ENCODE data around the gene ASAP3.

ASAP3 gene

DNA sequence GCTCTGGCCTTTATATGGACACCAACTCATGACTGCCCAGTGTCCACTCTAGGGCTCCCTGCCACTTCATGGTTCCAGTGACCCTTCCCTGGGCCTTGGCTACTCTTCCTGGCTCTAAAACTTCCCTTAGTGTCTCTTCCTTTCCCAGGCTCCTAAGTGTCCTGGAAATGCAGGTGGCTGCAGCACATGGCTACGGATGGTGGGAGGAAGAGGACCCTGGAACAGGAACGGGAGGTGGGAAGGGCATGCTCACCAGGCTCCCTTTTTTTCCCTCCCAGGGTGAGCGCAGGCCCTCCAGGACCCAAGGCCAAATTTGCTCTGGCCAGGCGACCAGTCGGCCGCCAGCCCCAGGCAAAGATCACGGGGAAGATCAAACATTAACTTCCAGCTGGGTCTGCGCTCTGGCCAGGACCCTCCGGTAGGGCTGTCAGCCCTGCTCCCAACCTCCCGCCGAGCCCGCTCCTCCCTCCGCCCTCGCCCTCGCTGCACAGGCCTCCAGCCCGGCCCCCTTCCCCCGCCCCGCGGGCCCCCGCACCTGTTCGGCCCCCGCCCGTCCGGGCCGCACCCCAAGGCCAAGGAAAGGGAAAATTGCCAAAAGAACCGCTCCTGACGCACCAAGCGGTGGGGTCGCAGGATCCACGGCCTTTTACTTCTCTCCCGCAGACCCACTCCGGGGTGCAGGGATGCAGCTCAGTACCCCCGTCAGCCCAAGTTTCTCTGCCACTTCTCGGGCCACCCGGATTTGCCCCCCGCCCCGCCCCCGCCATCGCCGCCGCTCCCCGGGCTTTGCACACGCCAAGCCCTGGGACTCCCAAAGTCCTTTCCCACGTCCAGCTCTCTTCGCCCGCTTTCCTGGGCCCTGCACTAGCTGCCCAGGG is 60.3 kb downstream of the ASAP3 start:
- DNase-seq (ENCODE audit: low read depth in 2 of 2) = no peak

DNA sequence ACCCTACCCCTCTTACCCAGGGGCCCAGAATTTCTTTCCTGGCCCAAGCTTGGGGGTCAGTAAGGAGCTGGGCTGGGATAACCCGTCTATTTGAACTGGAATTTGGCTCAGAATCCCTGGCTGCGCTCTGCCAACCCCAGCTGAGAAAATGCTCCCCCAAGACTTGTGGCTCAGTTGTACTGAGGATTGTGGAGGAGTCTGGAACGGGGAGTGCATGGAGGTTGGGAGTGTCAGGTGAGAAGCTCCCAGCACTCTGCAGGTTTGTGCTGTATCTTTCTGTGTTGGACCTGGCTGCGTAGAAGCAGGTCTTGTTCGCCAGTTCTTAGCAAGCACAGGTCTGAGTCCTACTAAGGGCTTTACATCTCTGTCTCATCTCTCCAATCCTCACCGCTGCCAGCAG is 61.0 kb downstream of the ASAP3 start:
- no peak for DNase-seq (ENCODE audit: low read depth in 2 of 2)

DNA sequence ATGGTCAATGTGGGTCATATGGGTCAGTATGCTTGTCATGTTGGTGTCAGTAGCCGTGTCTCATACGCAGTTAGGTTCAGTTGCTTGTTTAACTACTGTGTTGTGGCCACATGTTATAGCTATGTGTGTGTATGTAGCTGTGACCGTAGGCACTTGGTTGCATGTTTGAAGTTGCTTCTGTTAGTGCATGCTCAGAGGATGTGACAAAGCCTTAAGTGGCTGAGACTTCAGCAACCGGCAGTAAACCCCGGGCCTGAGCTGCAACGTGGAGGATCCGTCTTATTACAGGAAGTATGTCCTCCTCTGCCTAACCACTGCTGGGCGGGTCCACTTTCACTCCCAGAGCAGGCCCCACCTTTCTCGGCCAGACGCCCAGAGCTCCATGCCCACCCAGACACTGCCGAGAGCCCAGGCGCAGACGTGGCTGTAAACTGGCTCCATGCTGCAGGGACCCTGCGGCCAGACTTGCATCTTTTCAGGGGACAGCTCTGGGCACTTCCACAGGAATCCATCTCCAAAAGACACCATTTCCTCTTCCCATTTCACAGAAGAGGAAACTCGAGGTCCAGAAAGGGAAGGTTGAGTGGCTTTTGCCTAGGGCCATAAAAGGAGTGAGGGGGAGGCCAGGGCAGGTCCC is 61.6 kb downstream of the ASAP3 start:
- peak in 1 of 2 donors; percentile 21 for DNase-seq (ENCODE audit: low read depth in 2 of 2)

DNA sequence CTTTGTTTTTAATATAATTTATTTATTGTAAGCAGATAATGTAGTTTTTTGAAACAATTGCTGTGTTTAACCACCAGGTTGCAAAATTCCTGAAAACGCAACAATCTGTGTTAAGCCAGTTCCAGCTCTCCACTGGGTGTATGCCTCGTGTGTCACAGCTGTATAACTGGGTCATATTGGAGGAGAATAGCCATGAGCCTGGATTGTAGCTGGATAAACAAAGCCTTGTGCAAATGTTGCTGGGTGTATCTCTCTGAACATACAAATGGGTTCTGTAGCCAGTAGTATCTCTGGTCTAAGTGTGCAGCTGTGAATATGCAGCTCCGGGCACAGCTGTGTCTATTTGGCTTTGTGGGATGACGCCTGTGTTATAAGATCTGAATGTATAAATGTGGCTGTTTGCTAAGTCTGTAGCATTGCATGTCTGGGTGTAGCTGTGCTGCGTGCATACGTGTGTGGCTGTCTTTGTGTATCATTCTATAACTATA is 62.2 kb downstream of the ASAP3 start:
- no peak for DNase-seq (ENCODE audit: low read depth in 2 of 2)

DNA sequence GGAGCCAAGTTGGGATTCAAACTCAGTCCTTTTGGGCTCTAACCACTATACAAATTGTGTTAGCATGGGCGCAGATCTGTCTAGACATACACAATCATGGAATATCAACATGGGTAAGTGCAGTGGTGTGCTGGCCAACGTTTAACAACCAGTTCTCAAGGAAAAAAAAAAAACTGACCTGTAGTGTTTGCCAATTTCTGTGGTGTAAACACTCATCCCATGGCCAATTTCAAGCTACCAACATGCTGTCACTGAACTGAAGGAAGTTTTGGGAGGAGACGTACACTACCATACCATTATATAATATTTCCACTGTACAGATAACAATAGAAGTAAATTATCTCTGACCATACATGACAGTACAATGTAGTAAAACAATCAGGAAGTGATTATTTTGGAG is 62.6 kb downstream of the ASAP3 start:
- no peak for DNase-seq (ENCODE audit: low read depth in 2 of 2)

DNA sequence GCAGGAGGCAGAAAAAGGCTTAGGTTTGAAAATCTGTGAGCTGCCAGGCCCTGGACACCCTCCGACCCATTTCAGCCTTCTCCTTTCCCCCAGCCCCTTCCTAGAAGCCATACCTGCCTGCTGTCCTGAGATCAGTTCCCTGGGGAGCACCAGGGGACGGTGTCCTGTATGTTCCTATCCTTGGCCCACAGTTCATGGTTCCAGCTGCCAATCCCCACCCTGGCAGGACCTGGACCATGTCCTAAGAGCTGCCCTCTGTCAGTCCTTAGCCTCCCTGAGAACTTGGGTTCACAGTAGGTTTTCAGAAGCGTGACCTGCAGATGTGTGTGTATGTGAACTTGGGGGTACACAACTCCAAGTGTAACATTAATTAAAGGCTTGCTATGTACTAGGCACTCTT is 63.2 kb downstream of the ASAP3 start:
- no peak for DNase-seq (ENCODE audit: low read depth in 2 of 2)

DNA sequence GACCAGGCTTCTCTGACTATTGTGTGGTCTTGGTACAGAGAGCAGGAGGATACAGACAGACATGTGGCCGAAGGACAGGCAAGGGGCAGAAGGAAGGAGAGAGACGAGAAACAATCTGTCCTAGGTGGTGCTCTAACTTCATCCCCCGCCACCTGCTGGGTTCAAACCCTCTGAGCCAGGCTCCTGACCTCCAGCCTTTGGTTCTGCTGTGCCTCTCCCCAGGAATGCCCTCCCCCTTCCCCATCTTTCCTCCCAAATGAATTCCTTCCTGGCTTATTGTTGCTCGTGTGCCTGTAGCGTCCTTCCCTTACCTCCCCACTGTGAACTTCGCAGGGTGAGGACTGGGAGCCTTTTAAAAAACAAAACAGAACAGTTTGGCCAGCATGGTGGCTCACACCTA is 64.8 kb downstream of the ASAP3 start:
- no peak for DNase-seq (ENCODE audit: low read depth in 2 of 2)

DNA sequence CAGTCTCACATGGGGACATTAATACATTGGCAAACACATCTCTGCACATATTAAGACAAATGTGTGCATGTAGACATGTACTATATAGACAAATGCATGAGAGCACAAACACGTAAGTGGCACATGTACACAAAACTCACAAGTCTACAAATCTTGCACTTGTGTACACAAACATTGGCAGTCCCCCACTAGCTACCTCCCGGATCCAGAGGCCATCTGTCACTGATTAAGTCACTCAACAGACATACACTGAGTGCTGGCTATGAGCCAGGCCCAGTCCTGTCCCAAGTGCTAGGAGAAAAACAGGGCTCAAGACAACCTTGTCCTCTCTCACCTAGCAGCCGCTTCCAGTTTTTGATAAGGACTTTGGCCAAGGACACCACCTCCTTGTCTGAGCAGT is 66.4 kb downstream of the ASAP3 start:
- no peak for DNase-seq (ENCODE audit: low read depth in 2 of 2)

DNA sequence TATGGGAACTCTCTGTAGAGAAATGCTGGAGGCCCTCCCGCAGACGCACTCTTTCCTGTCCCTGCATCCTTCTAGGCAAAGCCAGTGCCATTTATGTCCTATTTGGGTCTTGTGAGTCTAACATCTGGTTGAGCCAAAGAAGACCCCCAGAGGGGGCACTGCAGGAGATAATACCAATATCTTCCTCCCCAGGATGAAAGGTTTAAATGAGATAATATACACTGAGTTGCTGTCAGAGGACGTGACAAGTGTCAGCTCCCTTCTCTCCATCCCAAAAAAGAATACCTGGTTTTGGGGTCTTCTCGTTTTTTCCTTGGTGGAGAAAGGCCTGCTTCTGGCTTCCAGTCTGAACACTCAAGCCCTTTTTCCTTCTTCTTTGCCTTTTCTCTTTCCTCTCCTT is 67.0 kb downstream of the ASAP3 start:
- no peak for DNase-seq (ENCODE audit: low read depth in 2 of 2)

DNA sequence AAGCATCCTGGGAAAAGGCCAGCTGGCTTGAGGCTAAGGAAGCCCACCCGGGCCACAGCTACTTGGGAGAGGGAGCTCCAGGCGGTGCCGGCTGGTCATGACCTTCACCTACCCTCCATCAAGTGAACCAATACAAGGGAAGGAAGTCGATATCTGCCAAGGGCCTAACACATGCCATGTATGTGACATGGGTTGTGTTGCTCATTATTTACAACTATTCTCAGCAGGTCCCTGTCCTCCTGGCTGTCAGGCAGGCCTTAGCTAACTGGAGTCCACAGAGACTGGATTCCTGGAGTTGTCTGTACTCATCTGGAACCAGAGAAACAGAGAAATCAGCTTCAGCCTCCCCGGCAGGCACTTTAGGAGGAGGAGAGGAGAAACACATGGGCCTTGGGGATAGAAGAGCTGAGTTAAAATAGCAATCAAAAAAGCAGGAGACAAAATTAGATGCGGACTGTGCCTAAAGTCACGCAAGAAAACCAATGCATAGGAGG is 75.1 kb downstream of the ASAP3 start:
- no peak for DNase-seq (ENCODE audit: low read depth in 2 of 2)

DNA sequence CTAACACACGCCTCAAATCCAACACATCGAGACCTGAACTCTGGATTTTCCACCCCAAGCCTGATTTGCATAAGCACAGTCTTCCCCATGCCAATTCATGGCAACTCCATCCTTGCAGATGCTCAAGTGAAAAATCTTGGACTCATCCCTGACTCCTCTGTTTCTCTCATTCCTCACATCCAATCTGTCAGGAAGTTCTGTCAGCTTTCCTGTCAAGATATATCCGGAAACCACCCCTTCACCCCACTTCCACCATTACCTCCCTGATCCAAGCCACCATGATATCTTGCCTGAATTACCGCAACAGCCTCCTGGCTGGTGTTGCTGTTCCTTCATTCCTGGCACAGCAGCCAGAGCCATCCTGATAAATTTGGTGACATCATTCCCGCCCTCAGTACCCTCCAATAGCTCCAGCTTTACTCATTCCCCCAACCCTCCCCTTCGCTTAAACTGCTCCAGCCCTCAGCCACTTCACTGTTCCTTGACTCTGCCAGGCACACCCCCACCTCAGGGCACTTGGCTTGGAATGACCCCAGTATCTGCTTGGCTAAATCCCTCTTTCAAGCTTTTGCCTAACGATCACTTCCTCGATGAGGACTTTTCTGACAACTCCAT is 76.9 kb downstream of the ASAP3 start:
- DNase-seq (ENCODE audit: low read depth in 2 of 2) = no peak

DNA sequence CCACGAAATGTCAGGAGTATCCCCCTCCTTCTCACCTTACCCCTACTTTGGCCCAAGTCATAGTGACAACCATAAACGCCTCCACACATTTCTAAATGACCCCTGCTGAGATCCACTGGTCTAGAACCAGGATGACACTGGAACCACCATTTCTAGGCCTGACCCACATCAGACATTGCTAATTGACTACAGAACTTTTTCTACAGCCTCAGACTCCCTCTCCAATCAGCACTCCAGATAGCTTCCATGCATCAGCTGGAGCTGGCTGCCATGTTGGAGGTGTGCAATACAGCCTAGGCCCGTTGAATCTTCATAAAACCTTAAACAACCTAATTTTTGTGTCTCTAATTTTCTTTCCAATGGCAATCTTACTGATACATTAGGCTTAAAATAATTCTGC is 78.0 kb downstream of the ASAP3 start:
- no peak for DNase-seq (ENCODE audit: low read depth in 2 of 2)

DNA sequence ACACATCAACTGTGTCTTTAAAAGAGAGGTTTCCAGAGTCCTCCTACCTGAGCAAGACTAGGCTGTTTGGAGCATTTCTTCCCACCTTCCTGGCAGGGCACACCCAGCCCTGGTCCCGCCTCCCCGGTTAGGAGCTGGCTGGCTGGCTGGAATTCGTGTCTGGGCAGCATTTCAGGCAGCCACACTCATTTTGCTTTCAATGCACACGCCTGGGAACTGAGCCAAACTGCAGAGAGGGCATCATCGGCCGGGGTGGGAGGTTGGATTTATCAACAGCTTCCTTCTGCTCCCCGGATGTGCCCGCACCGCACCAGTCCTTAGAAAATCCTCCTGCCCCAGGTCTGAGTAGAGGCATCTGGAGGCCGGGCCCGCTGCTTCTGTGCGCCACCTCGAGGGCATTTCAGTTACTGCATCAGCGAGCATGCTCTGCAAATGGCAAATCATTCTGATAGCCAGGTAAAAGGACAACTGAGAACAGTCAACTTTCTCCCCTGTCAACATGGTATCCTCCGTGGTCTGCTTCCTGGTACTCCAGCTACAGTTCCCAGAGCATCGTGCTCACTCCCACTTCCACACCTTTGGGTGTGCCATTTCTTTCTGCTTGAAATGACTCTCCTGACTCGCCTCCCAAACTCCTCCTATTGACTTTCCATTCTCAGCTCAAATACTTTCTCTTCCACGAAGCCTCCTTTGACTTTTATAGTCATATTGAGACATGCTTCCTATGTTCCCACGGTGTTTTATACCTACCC is 80.1 kb downstream of the ASAP3 start:
- DNase-seq (ENCODE audit: low read depth in 2 of 2) = peak; percentile 67 to 77

DNA sequence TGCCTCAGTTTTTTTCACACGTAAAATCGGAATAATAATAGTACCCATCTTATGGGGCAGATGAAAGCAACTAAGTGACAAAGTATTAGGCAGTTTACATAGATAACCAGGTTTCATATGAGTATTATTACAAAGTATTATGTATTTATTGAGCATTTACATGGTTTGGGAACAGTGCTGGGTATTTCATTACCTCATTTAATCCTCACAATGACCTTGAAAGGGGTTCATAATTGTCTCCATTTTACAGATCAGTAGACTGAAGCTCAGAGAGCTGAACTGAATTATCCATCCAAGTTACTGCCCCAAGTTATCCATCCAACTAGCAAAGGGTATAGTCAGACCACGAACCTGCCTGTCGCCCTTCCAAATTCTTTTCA is 80.6 kb downstream of the ASAP3 start:
- no peak for DNase-seq (ENCODE audit: low read depth in 2 of 2)

DNA sequence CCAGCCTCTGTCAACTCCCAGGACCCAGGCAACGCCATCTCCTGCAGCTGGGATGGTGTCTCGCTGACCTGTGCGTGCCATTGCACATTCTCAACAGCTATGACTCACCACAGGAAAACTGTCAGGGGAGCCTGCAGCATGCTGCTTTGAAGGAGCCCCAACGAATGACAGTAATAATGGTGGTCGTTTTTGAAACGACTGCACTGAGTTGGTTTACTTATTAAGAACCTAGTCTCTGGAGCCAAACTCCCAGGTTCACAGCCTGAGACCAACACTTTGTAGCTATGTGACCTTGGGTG is 81.0 kb downstream of the ASAP3 start:
- DNase-seq (ENCODE audit: low read depth in 2 of 2) = no peak

DNA sequence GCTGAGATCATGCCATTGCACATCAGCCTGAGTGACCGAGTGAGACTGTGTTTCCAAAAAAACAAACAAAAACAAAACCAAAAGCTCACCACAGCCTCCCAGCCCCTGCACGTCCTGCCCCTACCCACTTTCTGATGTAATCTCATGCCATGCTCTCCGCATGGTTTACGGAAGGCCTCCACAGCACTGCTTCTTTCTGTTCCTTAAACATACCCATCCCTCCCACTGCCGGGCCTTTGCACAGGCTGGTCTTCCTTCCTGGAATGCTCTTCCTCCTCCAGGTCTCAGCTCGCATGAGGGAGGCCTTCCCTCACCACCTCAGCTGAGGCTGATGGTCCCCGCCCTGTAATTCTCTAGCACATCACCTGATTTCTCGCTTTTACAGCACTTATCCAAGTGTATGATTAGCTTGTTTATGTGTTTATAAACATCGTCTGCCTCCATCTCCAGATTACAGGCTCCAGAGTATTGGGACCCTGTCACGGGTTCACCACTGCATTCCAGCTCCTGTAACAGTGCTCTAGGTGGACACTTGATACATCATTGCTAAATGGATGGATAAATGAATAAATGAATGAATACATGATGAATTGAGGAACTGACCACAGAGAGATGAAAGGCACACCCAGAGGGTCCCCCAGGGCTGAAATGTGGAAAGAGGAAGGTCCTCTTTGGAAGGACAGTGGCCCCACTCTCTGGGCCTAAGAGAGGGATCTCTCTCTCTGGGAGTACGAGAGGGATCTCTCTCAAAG is 81.5 kb downstream of the ASAP3 start:
- no peak for DNase-seq (ENCODE audit: low read depth in 2 of 2)

DNA sequence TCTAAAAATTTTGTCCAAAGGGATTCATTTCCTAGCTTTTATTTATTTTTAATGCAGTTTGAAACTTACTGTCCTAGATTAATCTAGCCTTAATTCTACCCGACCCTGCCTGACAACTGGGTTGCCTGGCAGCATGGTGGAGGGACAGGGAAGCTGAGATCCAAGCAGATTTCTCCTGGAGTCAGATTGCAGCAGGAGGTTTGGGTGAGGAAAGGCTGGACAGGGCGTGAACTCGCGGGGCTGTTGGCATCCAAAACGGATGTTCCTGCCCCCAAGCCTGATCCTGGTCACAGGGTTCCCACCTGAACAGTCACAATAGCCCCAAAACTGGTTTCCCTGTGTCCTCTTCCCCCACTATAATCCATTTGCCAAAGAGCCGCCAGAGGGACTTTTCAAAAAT is 82.7 kb downstream of the ASAP3 start:
- DNase-seq (ENCODE audit: low read depth in 2 of 2) = no peak

DNA sequence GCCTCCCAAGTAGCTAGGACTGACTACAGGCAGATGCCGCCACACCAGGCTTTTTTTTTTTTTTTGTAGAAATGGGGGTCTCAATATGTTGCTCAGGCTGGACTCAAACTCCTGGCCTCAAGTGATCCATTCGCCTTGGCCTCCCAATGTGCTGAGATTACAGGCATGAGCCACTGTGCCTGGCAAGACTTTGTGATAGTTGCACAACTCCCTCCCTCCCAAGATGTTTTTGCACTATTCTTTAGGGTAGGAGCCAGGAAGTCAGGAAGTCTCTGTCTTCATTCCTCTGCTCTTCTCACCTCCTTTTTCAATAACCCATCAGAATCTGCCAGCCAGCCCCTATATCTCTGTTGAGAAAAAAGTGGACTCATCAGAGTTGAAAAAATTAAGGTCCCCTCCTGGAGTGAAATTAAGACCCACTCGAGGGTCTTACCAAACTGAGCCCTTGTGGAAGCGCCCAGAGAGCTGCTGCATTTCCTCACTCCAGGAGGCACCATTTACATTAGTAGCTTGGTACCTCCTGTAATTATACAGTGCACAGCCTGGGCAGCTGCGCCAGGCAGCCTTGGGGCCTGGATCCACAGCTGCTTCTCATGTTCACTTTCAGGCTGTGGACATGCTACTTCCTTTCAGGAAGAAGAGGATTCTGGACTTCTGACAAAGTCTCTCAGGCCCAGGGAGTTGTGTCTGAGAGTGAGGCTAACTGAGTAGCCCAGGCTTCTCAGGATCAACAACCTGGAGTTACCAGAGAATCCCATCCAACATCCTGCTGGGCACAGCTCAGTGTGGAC is 83.5 kb downstream of the ASAP3 start:
- DNase-seq (ENCODE audit: low read depth in 2 of 2) = no peak

DNA sequence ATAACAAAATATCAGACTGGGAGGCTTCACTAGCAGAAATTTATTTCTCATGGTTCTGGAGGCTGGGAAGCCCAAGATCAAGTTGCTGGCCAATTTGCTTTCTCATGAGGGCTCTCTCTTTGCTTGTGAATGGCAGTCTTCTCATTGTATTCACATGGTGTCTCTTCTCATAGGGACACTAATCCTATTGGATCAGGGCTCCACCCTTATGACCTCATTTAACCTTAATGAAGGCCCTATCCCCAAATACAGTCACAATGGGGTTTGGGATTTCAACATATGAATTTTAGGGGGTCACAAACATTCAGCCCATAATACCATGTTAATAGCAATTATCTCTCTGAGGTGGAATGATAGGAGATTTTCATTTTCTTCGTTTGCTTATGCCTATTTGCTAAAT is 84.8 kb downstream of the ASAP3 start:
- no peak for DNase-seq (ENCODE audit: low read depth in 2 of 2)

DNA sequence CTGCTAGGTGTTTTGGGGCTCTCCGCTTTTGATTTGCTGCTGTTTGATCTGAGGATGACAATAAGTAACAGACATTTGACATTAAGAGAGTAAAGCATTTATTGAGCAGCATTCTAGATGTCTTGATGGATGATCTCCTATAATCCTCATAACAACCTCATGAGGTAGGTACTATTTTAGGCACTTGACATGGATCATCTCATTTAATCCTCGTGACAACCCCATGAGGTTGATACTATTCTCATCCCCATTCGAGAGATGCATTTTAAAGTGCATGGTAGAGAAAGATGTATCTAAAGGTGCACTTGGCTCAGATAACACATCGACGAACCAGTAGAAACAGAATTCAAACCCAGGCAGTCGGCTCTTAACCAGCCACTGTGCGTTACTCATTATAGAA is 86.1 kb downstream of the ASAP3 start:
- DNase-seq (ENCODE audit: low read depth in 2 of 2) = no peak

DNA sequence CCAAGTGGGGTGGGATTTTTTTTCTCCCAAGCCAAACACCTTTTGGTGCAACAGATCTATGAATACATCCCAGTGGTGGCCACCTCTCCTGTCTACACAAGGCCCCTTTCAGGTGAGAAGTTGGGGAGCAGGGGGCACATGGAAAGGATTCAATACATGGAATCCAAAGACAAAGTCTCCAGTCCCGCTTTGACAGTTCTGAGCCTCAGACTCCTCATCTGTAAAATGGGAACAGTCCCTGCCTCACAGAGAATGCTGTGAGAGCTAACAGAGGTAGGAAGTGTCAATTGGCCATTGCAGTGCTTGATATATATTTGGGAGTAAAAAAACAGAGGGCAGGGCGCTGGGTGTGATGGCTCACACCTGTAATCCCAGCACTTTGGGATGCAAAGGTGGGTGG is 87.6 kb downstream of the ASAP3 start:
- no peak for DNase-seq (ENCODE audit: low read depth in 2 of 2)
